B cell (primary cell): ENCODE data around the gene KDM3A. TPM values are rescaled to one million over a fixed set of nuclear protein-coding genes. Genes with fewer than 3 reads are reported as not detected.

Experiments
- ATAC-seq: fragments of 200-7000 bp; cut with Tn5 transposase; one replicate; pipeline ENCODE4 v1.10.0; 2021; ENCODE audit warnings: low read depth, mild to moderate bottlenecking, moderate number of reproducible peaks, moderate library complexity
- CTCF ChIA-PET: fragments of 350-600 bp; sonication (Branson Sonifier 250); formaldehyde crosslinking; loops from one replicate; lab custom pipeline; 2021; ENCODE audit warnings: antibody characterized with exemption, inconsistent platforms; lab: Charles Lee
- POLR2A ChIA-PET: fragments of 350-600 bp; sonication (Branson Sonifier 250); formaldehyde crosslinking; loops from one replicate; lab custom pipeline; 2021; ENCODE audit warnings: antibody characterized with exemption; lab: Charles Lee
- DNase-seq: peaks from one replicate; pipeline ENCODE4 v3.0.0; 2013
- H2AFZ ChIP-seq: 2 replicates; pipeline ENCODE4 v1.6.1; 2012; ENCODE audit warnings: mild to moderate bottlenecking, low read depth, low read length; ENCODE audit not compliant: insufficient read depth, poor library complexity, severe bottlenecking
- H3K27ac ChIP-seq, 2 donors: 1 replicate in 1 of 2; 2 replicates in 1 of 2; pipeline ENCODE4 v1.5.1; 2012 to 2013; ENCODE audit warnings: low read length in 2 of 2, mild to moderate bottlenecking in 2 of 2, moderate library complexity in 1 of 2
- H3K27me3 ChIP-seq, 4 experiments: fragments of 200-600 bp in 1 of 4; sonication (generic) in 1 of 4; replicated peaks in 1 of 4; 1 replicate in 2 of 4; 2 replicates in 2 of 4; pipeline versions ENCODE4 v1.6.1 to v1.7.0; 2013 to 2016; ENCODE audit warnings: low read length in 3 of 4, mild to moderate bottlenecking in 2 of 4, mixed read lengths in 1 of 4, moderate library complexity in 1 of 4; ENCODE audit not compliant: insufficient read depth in 4 of 4, control insufficient read depth in 3 of 4; ENCODE audit errors: control extremely low read depth in 1 of 4
- H3K36me3 ChIP-seq, 2 experiments: replicated peaks in 1 of 2; 1 replicate in 1 of 2; 2 replicates in 1 of 2; pipeline versions ENCODE4 v1.6.1 to v1.7.1; 2013; ENCODE audit warnings: low read length in 1 of 2; ENCODE audit not compliant: insufficient read depth in 2 of 2, control insufficient read depth in 1 of 2; ENCODE audit errors: control extremely low read depth in 1 of 2, extremely low read depth in 1 of 2
- H3K4me1 ChIP-seq, 2 donors: fragments of 200-600 bp in 1 of 2; sonication (generic) in 1 of 2; 1 replicate in 1 of 2; 2 replicates in 1 of 2; pipeline versions ENCODE4 v1.5.1 to v1.6.1; 2013 to 2017; ENCODE audit warnings: low read length in 2 of 2; ENCODE audit not compliant: control insufficient read depth in 2 of 2, insufficient read depth in 2 of 2
- H3K4me2 ChIP-seq: replicated peaks from 2 replicates; pipeline ENCODE3; 2012; ENCODE audit warnings: mild to moderate bottlenecking, low read depth, low read length; ENCODE audit not compliant: poor library complexity, severe bottlenecking
- H3K4me3 ChIP-seq, 5 experiments: fragments of 200-600 bp in 1 of 5; sonication (generic) in 1 of 5; 1 replicate in 3 of 5; 2 replicates in 2 of 5; pipeline versions ENCODE4 v1.5.1 to v1.7.0; 2011 to 2016; ENCODE audit warnings: low read length in 4 of 5, mild to moderate bottlenecking in 4 of 5, low read depth in 2 of 5, control low read depth in 1 of 5, moderate library complexity in 1 of 5; ENCODE audit not compliant: insufficient read depth in 1 of 5; ENCODE audit errors: control extremely low read depth in 1 of 5, extremely low read depth in 1 of 5
- H3K79me2 ChIP-seq: fragments of 200-600 bp; sonication (generic); one replicate; pipeline ENCODE4 v1.6.0; 2016; ENCODE audit warnings: low read length; ENCODE audit not compliant: control insufficient read depth, insufficient read depth
- H3K9ac ChIP-seq: fragments of 200-600 bp; sonication (generic); 2 replicates; pipeline ENCODE4 v1.6.1; 2017; ENCODE audit warnings: mild to moderate bottlenecking, low read length, moderate library complexity
- H3K9me3 ChIP-seq, 3 donors: one replicate each; pipeline versions ENCODE4 v1.6.1 to v1.7.1; 2013; ENCODE audit warnings: low read length in 2 of 3; ENCODE audit not compliant: control insufficient read depth in 2 of 3, insufficient read depth in 1 of 3; ENCODE audit errors: control extremely low read depth in 1 of 3
- H4K20me1 ChIP-seq: 2 replicates; pipeline ENCODE4 v1.6.0; 2012; ENCODE audit warnings: mild to moderate bottlenecking, low read length; ENCODE audit not compliant: insufficient read depth, control insufficient read depth, poor library complexity, severe bottlenecking
- H3K27ac Mint-ChIP-seq: one replicate; pipeline ENCODE4 v1.8.0; 2021; ENCODE audit warnings: mixed read lengths
- H3K27me3 Mint-ChIP-seq: one replicate; pipeline ENCODE4 v1.8.0; 2021; ENCODE audit warnings: mixed read lengths
- H3K4me1 Mint-ChIP-seq: one replicate; pipeline ENCODE4 v1.8.0; 2021; ENCODE audit warnings: mixed read lengths
- H3K4me3 Mint-ChIP-seq: one replicate; pipeline ENCODE4 v1.8.0; 2021; ENCODE audit warnings: mixed read lengths
- H3K9me3 Mint-ChIP-seq: one replicate; pipeline ENCODE4 v1.8.0; 2022; ENCODE audit warnings: mixed read lengths; ENCODE audit not compliant: insufficient read depth
- CTCF ChIP-seq: fragments of 200-600 bp; IDR thresholded peaks from one replicate; pipeline ENCODE4 v1.8.0; 2022; ENCODE audit warnings: antibody characterized with exemption, mild to moderate bottlenecking
- EZH2 ChIP-seq: IDR thresholded peaks from 2 replicates; pipeline ENCODE4 v1.6.1; 2012; ENCODE audit warnings: borderline replicate concordance, low read depth, mild to moderate bottlenecking, moderate library complexity, low read length; ENCODE audit not compliant: insufficient read depth, poor library complexity, severe bottlenecking
- WGBS: methylation state at CpG from one replicate; pipeline ENCODE4 v1.1.5; 2013; ENCODE audit warnings: missing lambda C conversion rate; ENCODE audit not compliant: insufficient coverage; 5-methylcytosine and 5-hydroxymethylcytosine counted together
- intact Hi-C: fragments of 100-400 bp; cut with micrococcal nuclease; formaldehyde crosslinking; loops from one replicate; pipeline ENCODE4 v1.10.0; 2022
- polyA plus RNA-seq: library from polyadenylated mRNA; depleted of rRNA; stranded (reverse); fragments of >200 nt; gene quantifications from 2 replicates; pipeline ENCODE4 v1.2.3, GENCODE V29; 2012
- total RNA-seq, 2 donors: library from RNA; stranded (reverse); fragments of 120-200 nt in 1 of 2; gene quantifications; 1 replicate in 1 of 2; 2 replicates in 1 of 2; pipeline versions ENCODE4 v1.2.3 to v1.2.4, GENCODE V29; 2013 to 2022

The KDM3A gene
- total and polyA plus RNA-seq, 2 donors (not counting 1 experiment from before 2014, with no cell fraction given), result 27.7 to 107 TPM

GRCh38 chr2:86453836-86454235 lies 12.7 kb downstream of the KDM3A start:
- H3K27ac Mint-ChIP-seq, result no peak overlapping the region
- Histone ChIP-seq H3K27me3 (no peaks in the 10 kb centered on the region), H2AFZ (no peak overlapping the region), H3K36me3 (peaks cover 0 to 86% of the 10 kb centered on the region in 2 experiments), H3K9me3 (no peaks in the 10 kb centered on the region), H3K79me2 (peaks cover 10% of the 10 kb centered on the region), H3K4me3 (no peak overlapping the region), H3K4me1 (no peaks in the 10 kb centered on the region), H3K9ac (no peak overlapping the region), H3K27ac (no peak overlapping the region), H4K20me1 (peaks cover 22% of the 10 kb centered on the region), H3K4me2 (no peak overlapping the region)
- H3K9me3 Mint-ChIP-seq, result no peaks in the 10 kb centered on the region
- WGBS, result no CpG with 5 or more reads among the region's 2 CpGs
- POLR2A ChIA-PET, result no interaction called here
- ATAC-seq (no peak), DNase-seq (no peak)
- CTCF ChIA-PET, result interaction anchor here (0.6 kb wide), 1 partner anchor 11 kb away, joined by 3 read pairs; no protein-coding TSS in a partner anchor
- no peaks in the 10 kb centered on the region for H3K27me3 Mint-ChIP-seq
- H3K4me1 Mint-ChIP-seq, result peaks cover 2% of the 10 kb centered on the region
- intact Hi-C loops, result no loop called here
- TF ChIP-seq CTCF, result no peak
- no peak overlapping the region for H3K4me3 Mint-ChIP-seq

GRCh38 chr2:86454238-86454637 lies 13.1 kb downstream of the KDM3A start:
- Histone ChIP-seq H4K20me1 (peaks cover 18% of the 10 kb centered on the region), H3K9ac (no peak overlapping the region), H3K27ac (no peak overlapping the region), H3K79me2 (peaks cover 6% of the 10 kb centered on the region), H3K4me2 (no peak overlapping the region), H3K4me3 (no peak overlapping the region), H3K4me1 (no peaks in the 10 kb centered on the region), H3K9me3 (no peaks in the 10 kb centered on the region), H3K27me3 (no peaks in the 10 kb centered on the region), H3K36me3 (peaks cover 0 to 88% of the 10 kb centered on the region in 2 experiments), H2AFZ (no peak overlapping the region)
- ChIA-PET CTCF (interaction anchor here (0.6 to 1.1 kb wide), 2 partner anchors 11 to 25 kb away, joined by 3 to 4 read pairs; no protein-coding TSS in a partner anchor), POLR2A (no interaction called here)
- no peaks in the 10 kb centered on the region for H3K4me1 Mint-ChIP-seq
- H3K27ac Mint-ChIP-seq, result no peak overlapping the region
- DNase-seq, result no peak
- TF ChIP-seq EZH2 (no peak), CTCF (no peak)
- H3K9me3 Mint-ChIP-seq, result no peaks in the 10 kb centered on the region
- intact Hi-C loops, result no loop called here
- no peaks in the 10 kb centered on the region for H3K27me3 Mint-ChIP-seq
- ATAC-seq, result no peak
- no peak overlapping the region for H3K4me3 Mint-ChIP-seq
